GM06990 (cell line): ENCODE data around the gene ARHGAP15.

Experiments
- DNase-seq: peaks from one replicate; pipeline ENCODE4 v3.0.0-alpha.2; 2011; ENCODE audit not compliant: insufficient read length; ENCODE audit errors: extremely low read depth
- H3K27me3 ChIP-seq: replicated peaks from 2 replicates; pipeline ENCODE4 v1.6.0; 2011; ENCODE audit warnings: low read length; ENCODE audit not compliant: control insufficient read depth, insufficient read depth
- H3K36me3 ChIP-seq: 2 replicates; pipeline ENCODE4 v1.5.1; 2011; ENCODE audit warnings: low read length; ENCODE audit not compliant: control insufficient read depth, insufficient read depth
- H3K4me3 ChIP-seq: replicated peaks from 2 replicates; pipeline ENCODE4 v1.5.1; 2011; ENCODE audit warnings: low read depth, mild to moderate bottlenecking, control low read depth, low read length
- CTCF ChIP-seq: IDR thresholded peaks from 2 replicates; pipeline ENCODE4 v1.5.1; 2011; ENCODE audit warnings: low read length, control low read depth, mild to moderate bottlenecking, inconsistent platforms; ENCODE audit not compliant: insufficient read depth, poor library complexity, severe bottlenecking

ARHGAP15 gene

GRCh38 chr2:143622106-143622505, 492.9 kb downstream of the ARHGAP15 start:
- Histone ChIP-seq H3K27me3 (no peaks in the 10 kb centered on the region), H3K36me3 (no peaks in the 10 kb centered on the region; the same call in 1 of the 2 replicates), H3K4me3 (no peak overlapping the region)
- DNase-seq, result no peak
- TF ChIP-seq CTCF, result no peak

GRCh38 chr2:143623231-143623908, 494.2 kb downstream of the ARHGAP15 start:
- DNase-seq, result no peak
- Histone ChIP-seq H3K27me3 (no peaks in the 10 kb centered on the region), H3K36me3 (no peaks in the 10 kb centered on the region; the same call in 1 of the 2 replicates), H3K4me3 (no peak overlapping the region)
- TF ChIP-seq CTCF, result no peak

- H3K27me3 ChIP-seq, result no peaks in the 10 kb centered on the region
- H3K36me3 ChIP-seq, result no peaks in the 10 kb centered on the region; the same call in 1 of the 2 replicates
- TF ChIP-seq CTCF, result no peak
- H3K4me3 ChIP-seq, result no peak overlapping the region
- no peak for DNase-seq
These were observed 494.7 kb downstream of the ARHGAP15 start for GRCh38 chr2:143623909-143624260.

GRCh38 chr2:143629340-143629739, 500.1 kb downstream of the ARHGAP15 start:
- Histone ChIP-seq H3K36me3 (no peaks in the 10 kb centered on the region; the same call in 1 of the 2 replicates), H3K4me3 (no peak overlapping the region), H3K27me3 (no peaks in the 10 kb centered on the region)
- DNase-seq, result no peak
- TF ChIP-seq CTCF, result no peak

GRCh38 chr2:143632751-143633374, 503.6 kb downstream of the ARHGAP15 start:
- no peak for TF ChIP-seq CTCF
- H3K27me3 ChIP-seq, result no peaks in the 10 kb centered on the region
- H3K4me3 ChIP-seq, result no peak overlapping the region
- no peaks in the 10 kb centered on the region for H3K36me3 ChIP-seq
- no peak for DNase-seq
